Stimulated activated CD8-positive, alpha-beta memory T cell treated with anti-CD3 and anti-CD28 coated beads, Interleukin-2, amount 100 ng/mL, for 1 hour (primary cell): ENCODE results near the gene TIA1.
A peak's percentile ranks its signal among the peaks of the same experiment; 100 is the strongest.
"Not testable (repeated sequence)": the region's sequence is repeated elsewhere in the genome, so short reads cannot be mapped to it uniquely, and the experiment has no call there.

Experiments used
- DNase-seq, 2 donors: peaks; one replicate each; pipeline ENCODE4 v3.0.0-alpha.2; 2020; ENCODE audit warnings: low read depth in 2 of 2

TIA1 gene, protein sequence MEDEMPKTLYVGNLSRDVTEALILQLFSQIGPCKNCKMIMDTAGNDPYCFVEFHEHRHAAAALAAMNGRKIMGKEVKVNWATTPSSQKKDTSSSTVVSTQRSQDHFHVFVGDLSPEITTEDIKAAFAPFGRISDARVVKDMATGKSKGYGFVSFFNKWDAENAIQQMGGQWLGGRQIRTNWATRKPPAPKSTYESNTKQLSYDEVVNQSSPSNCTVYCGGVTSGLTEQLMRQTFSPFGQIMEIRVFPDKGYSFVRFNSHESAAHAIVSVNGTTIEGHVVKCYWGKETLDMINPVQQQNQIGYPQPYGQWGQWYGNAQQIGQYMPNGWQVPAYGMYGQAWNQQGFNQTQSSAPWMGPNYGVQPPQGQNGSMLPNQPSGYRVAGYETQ

GRCh38 chr2:70248181-70248847 lies at the start of gene TIA1:
Gene TIA1, minus strand, starts transcription at chr2:70248628. Its CDS starts 198 bp downstream, at chr2:70248430.
- DNase-seq: peak; percentile 97 to 98

GRCh38 chr2:70297828-70298227 lies 49.4 kb upstream of the TIA1 start:
- DNase-seq: not testable (repeated sequence)

GRCh38 chr2:70283500-70284191 lies 35.2 kb upstream of the TIA1 start:
- DNase-seq: no peak

DNA sequence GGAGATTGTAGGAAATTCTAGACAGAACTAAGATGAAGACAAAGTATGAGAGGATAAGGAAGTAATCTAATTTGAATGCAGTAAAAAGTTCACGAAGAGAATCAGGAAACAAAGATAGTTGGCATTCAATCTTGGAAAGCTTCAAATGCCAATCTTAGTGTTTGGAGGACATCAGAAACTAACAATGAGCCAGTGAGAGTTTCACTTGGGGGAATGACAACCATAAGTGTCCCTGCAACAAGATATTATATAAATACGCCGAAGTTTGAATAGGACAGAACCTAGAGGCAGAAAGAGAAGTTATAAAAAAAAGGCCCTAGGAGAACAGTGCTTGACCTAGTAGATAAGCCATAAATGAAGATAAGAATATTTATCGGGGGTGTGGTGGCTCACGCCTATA lies 34.0 kb upstream of the TIA1 start:
- no peak for DNase-seq

GRCh38 chr2:70280242-70280798 lies 31.9 kb upstream of the TIA1 start:
- DNase-seq: no peak

- no peak for DNase-seq
These were observed 21.9 kb upstream of the TIA1 start for GRCh38 chr2:70270323-70270722.

DNA sequence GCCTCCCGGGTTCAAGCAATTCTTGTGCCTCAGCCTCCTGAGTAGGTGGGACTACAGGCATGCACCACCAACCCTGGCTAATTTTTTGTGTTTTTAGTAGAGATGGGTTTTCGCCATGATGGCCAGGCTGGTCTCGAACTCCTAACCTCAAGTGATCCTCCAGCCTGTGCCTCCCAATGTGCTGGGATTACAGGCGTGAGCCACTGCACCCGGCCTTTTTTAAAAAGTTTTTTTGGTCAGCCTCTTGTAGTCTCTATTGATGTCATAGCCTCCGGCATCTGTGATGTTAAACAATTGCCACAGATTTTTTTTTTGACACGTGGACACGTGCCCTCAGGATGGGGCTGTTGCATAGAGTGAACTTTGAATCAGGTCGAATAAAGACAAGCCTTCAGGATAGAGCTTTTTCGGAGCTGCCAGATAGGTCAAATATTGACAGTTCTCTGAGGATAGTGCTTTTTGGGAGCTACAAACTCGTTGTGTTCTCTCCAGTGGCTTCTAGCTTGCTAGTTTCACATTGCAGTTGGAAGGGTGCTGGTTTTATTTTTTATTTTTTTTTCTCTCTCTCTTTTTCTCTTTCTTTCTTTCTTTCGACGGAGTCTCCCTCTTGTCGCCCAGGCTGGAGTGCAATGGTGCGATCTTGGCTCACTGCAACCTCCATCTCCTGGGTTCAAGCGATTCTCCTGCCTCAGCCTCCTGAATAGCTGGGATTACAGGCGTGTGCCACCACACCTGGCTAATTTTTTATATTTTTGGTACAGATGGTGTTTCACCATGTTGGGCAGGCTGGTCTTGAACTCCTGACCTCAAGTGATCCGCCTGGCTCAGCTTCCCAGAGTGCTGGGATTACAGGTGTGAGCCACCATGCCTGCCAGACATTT lies 21.2 kb upstream of the TIA1 start:
- DNase-seq: not testable (repeated sequence)

- not testable (repeated sequence) for DNase-seq
These were observed 18.5 kb upstream of the TIA1 start for GRCh38 chr2:70266925-70267324.

- DNase-seq: no peak
These were observed 13.1 kb upstream of the TIA1 start for GRCh38 chr2:70261501-70261900.

GRCh38 chr2:70258532-70258875 lies 10.1 kb upstream of the TIA1 start:
- DNase-seq: no peak

- DNase-seq: no peak
These were observed 7.3 kb upstream of the TIA1 start for GRCh38 chr2:70255637-70256314.

DNA sequence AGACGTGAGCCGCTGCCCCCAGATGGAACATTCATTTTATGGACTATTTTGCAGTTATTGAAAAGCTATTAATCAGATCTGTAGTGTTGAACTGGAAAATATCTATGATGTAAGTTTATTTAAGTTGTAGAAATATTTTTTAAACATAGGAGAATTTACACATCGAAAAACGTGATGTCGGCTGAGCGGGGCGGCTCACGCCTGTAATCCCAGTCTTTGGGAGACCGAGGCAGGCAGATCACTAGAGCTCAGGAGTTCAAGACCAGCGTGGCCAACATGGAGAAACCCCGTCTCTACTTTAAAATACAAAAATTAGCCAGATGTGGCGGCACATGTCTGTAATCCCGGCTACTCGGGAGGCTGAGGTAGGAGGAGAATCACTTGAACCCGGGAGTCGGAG lies 2.0 kb upstream of the TIA1 start:
- no peak for DNase-seq

- DNase-seq: no peak
These were observed 856 bp downstream of the TIA1 start for GRCh38 chr2:70247364-70248180.

DNA sequence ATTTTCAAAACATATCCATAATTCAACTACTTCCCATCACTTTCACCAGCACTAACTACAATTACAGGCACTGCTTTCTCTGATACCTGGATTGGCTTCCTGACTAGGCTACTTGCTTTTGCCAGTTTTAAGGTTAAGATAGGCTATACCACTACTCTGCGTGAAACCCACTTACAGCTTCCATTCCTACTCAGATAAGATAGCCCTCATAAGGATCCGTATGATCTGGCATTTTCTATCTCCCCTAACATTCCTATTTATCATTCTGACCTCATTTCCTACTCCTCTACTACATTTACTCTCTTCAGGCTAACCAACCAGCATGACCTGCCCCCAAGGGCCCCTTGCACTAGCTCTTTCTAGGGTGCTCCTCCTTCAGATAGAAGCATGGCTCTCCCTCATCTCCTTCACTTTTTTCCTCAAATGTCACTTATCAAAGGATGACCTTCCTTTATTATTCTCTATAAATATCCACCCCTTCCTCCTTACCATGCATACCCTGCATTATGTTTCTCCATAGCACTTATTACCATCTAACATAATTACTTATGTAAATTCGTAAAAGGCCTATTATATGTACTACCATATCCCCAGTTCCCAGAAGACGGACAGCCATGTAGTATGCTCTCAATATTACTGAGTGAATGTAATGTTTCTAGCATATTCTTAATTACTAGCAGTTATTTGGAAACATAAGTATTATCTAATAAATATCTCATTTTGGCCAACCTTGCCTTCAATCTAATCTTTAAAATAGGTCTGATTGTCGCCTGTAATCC lies 4.4 kb downstream of the TIA1 start:
- no peak for DNase-seq

- DNase-seq: no peak
These were observed 5.9 kb downstream of the TIA1 start for GRCh38 chr2:70242552-70242951.

- DNase-seq: no peak
These were observed 7.1 kb downstream of the TIA1 start for GRCh38 chr2:70241340-70241739.

DNA sequence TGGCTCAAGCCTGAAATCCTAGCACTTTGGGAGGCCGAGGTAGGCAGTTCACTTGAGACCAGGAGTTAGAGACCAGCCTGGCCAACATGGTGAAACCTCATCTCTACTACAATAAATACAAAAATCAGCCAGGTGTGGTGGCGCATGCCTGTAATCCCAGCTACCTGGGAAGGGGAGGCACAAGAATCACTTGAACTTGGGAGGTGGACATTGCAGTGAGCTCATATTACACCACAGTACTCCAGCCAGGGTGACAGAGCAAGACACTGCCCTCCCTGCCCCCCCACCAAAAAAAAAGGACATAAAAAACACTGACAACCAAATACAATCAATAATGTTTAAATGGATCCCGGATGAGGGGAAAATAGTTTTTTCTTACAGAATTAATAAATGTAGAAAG lies 7.8 kb downstream of the TIA1 start:
- no peak for DNase-seq

DNA sequence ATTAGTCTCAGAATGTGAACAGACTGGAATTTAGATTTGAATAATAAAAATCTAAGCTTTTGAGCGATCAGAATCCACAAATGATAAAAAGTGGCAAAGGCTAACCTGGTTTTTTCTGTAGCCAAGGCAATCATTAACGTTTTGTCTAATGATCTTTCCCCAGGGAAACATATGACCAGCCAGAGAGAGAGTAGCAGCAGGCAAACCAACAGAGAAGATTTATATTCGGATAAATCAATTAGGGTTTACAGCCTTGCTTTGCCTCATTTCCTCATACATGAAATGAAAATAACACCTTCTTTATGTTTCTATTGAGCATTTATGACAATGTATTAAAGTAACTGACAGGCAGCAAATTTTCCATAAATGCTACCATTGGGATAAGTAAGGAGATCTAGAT lies 14.5 kb downstream of the TIA1 start:
- DNase-seq: no peak

DNA sequence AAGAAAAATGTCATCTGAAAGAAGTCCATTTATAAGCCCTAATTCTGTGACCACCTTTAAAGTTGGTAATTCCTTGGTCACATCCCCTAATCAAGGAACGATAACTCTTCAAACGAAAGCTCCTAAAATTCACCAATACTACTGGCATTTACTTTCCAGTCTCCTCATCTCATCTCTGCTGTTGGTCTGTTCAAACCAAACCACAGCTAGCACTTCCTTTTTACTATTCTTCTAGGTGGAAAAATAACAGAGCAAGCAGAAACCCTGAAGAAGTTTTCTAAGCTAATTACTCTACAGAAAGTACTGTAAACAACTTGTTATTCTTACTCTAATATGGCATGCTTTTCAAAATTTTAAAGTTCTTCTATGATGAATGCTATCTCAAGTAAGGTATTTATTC lies 21.6 kb downstream of the TIA1 start:
- no peak for DNase-seq
